ENCODE data around the gene PGA5. TPM values are rescaled to one million over a fixed set of nuclear protein-coding genes. Genes with fewer than 3 reads are reported as not detected.

PGA5 gene
- total RNA-seq, 4 donors from 2014 or later: not detected

- Histone ChIP-seq H3K27me3 (no peaks in the 10 kb centered on the region), H3K4me1 (no peaks in the 10 kb centered on the region), H3K4me3 (no peak overlapping the region), H3K36me3 (no peaks in the 10 kb centered on the region), H3K9me3 (no peaks in the 10 kb centered on the region), H3K27ac (no peak overlapping the region)
- intact Hi-C loops (cut with DNase I; ENCODE audit: low total_unique reads): no loop called here
- no peak for TF ChIP-seq CTCF (IDR thresholded peaks at IDR 0.05)
- TF ChIP-seq POLR2A (IDR thresholded peaks at IDR 0.05): no peak
- DNase-seq: peak; percentile 48 to 49
These were observed 40.7 kb downstream of the PGA5 start for GRCh38 chr11:61281581-61282250.

- intact Hi-C loops (cut with DNase I; ENCODE audit: low total_unique reads): no loop called here
- Histone ChIP-seq H3K4me1 (no peaks in the 10 kb centered on the region), H3K4me3 (no peak overlapping the region), H3K36me3 (no peaks in the 10 kb centered on the region), H3K9me3 (no peaks in the 10 kb centered on the region), H3K27ac (no peak overlapping the region), H3K27me3 (no peaks in the 10 kb centered on the region)
- no peak for TF ChIP-seq CTCF (IDR thresholded peaks at IDR 0.05)
- no peak for TF ChIP-seq POLR2A (IDR thresholded peaks at IDR 0.05)
- DNase-seq: no peak
These were observed 42.6 kb downstream of the PGA5 start for GRCh38 chr11:61283613-61284012.

- TF ChIP-seq POLR2A (IDR thresholded peaks at IDR 0.05) (no peak), CTCF (IDR thresholded peaks at IDR 0.05) (no peak)
- intact Hi-C loops (cut with DNase I; ENCODE audit: low total_unique reads): no loop called here
- H3K27me3 ChIP-seq: no peaks in the 10 kb centered on the region
- DNase-seq: no peak
- no peaks in the 10 kb centered on the region for H3K9me3 ChIP-seq
- H3K36me3 ChIP-seq: no peaks in the 10 kb centered on the region
- no peak overlapping the region for H3K4me3 ChIP-seq
- no peaks in the 10 kb centered on the region for H3K4me1 ChIP-seq
- no peak overlapping the region for H3K27ac ChIP-seq
These were observed 46.5 kb downstream of the PGA5 start for GRCh38 chr11:61287338-61287977.

- intact Hi-C loops (cut with DNase I; ENCODE audit: low total_unique reads): no loop called here
- Histone ChIP-seq H3K4me1 (peaks cover 0 to 14% of the 10 kb centered on the region in 2 donors), H3K36me3 (no peaks in the 10 kb centered on the region), H3K27me3 (no peaks in the 10 kb centered on the region), H3K27ac (no peak overlapping the region), H3K4me3 (no peak overlapping the region), H3K9me3 (no peaks in the 10 kb centered on the region)
- no peak for DNase-seq
- no peak for TF ChIP-seq POLR2A (IDR thresholded peaks at IDR 0.05)
- TF ChIP-seq CTCF (IDR thresholded peaks at IDR 0.05): no peak
These were observed 50.1 kb downstream of the PGA5 start for GRCh38 chr11:61290905-61291690.

- H3K9me3 ChIP-seq: no peaks in the 10 kb centered on the region
- H3K4me1 ChIP-seq: peaks cover 0 to 14% of the 10 kb centered on the region in 2 donors
- no peak overlapping the region for H3K4me3 ChIP-seq
- no peak for DNase-seq
- H3K27me3 ChIP-seq: no peaks in the 10 kb centered on the region
- no peak overlapping the region for H3K27ac ChIP-seq
- TF ChIP-seq CTCF (IDR thresholded peaks at IDR 0.05): no peak
- no peaks in the 10 kb centered on the region for H3K36me3 ChIP-seq
- intact Hi-C loops (cut with DNase I; ENCODE audit: low total_unique reads): no loop called here
These were observed 51.4 kb downstream of the PGA5 start for GRCh38 chr11:61292356-61292755.

Data from uterus (tissue), 4 donors.